ENCODE data around the gene NPR2.

The NPR2 gene

DNA sequence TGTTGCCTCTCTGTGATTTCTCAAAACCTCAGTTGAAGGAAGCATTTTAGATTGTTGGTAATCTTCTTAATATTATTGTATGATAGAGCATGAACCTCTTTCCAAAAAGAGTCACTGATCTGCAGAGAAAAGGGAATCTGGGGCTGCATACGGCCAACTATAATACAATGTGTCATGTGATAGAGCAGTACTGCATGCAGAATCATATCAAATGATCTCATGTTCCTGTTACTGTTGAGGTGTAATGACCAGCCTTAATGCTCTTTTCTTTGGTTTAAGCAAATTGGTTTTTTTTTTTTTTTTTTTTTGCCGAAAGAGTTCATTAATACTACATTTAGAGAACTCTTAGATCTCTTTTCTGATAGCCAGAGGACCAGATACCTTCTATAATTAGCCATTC lies 24.4 kb upstream of the NPR2 start:
- in situ Hi-C loops (cut with HindIII; ENCODE audit: low pct_ligation_motif_present, low sequenced_read_pairs): no loop called here
- H3K27me3 ChIP-seq (replicated peaks): no peaks in the 10 kb centered on the region
- H3K27ac ChIP-seq: no peak overlapping the region
- no peak for DNase-seq
- no peak overlapping the region for H3K4me3 ChIP-seq (ENCODE audit: low read depth, low read length)
- TF ChIP-seq, protein P1, sequence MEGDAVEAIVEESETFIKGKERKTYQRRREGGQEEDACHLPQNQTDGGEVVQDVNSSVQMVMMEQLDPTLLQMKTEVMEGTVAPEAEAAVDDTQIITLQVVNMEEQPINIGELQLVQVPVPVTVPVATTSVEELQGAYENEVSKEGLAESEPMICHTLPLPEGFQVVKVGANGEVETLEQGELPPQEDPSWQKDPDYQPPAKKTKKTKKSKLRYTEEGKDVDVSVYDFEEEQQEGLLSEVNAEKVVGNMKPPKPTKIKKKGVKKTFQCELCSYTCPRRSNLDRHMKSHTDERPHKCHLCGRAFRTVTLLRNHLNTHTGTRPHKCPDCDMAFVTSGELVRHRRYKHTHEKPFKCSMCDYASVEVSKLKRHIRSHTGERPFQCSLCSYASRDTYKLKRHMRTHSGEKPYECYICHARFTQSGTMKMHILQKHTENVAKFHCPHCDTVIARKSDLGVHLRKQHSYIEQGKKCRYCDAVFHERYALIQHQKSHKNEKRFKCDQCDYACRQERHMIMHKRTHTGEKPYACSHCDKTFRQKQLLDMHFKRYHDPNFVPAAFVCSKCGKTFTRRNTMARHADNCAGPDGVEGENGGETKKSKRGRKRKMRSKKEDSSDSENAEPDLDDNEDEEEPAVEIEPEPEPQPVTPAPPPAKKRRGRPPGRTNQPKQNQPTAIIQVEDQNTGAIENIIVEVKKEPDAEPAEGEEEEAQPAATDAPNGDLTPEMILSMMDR (IDR thresholded peaks at IDR 0.05; ENCODE audit: low read depth, low read length, missing control alignments): no peak
- no peaks in the 10 kb centered on the region for H3K36me3 ChIP-seq (replicated peaks)

DNA sequence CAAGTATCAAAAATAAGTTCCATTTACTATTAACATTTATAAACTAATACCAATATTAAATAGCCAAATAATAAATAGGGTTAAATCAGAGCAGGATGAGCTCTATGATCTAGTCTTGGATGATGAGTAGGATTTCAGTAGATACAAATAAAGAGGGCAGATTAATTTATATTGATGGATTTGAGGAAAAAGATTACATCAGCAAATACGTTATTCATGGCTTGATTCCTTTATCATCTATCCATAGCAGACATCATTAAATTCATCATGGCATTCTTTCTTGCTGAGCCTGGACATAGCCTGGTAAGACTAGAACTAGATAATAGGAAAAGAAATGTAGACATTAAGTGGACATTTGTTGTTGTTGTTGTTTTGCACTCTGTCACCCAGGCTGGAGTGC lies 23.9 kb upstream of the NPR2 start:
- Histone ChIP-seq H3K27me3 (replicated peaks) (no peaks in the 10 kb centered on the region), H3K27ac (no peak overlapping the region), H3K36me3 (replicated peaks) (no peaks in the 10 kb centered on the region), H3K4me3 (ENCODE audit: low read depth, low read length) (no peak overlapping the region)
- DNase-seq: no peak
- in situ Hi-C loops (cut with HindIII; ENCODE audit: low pct_ligation_motif_present, low sequenced_read_pairs): no loop called here
- TF ChIP-seq, protein P1 (IDR thresholded peaks at IDR 0.05; ENCODE audit: low read depth, low read length, missing control alignments): no peak

DNA sequence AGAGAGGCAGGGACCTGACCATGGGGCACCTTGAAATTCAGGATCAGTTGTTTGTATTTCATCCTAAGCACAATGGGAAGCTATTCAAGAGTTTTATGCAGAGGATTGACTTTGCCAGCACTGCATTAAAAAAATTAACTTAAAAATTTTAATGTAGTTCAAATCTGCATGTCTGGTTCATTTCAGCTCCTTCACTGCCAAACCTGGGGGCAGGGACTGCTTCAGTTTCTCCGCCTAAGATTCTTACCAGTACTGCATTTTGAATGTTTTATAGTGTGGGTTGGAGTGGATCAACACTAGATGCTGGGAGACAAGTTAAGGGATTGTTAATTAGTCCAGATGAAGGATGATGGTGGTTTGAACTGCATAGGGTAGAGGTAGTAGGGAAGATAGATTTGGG lies 21.6 kb upstream of the NPR2 start:
- no peak for DNase-seq
- in situ Hi-C loops (cut with HindIII; ENCODE audit: low pct_ligation_motif_present, low sequenced_read_pairs): no loop called here
- TF ChIP-seq, protein P1 (IDR thresholded peaks at IDR 0.05; ENCODE audit: low read depth, low read length, missing control alignments): no peak
- no peaks in the 10 kb centered on the region for H3K36me3 ChIP-seq (replicated peaks)
- H3K27ac ChIP-seq: no peak overlapping the region
- no peaks in the 10 kb centered on the region for H3K27me3 ChIP-seq (replicated peaks)
- H3K4me3 ChIP-seq (ENCODE audit: low read depth, low read length): no peak overlapping the region

DNA sequence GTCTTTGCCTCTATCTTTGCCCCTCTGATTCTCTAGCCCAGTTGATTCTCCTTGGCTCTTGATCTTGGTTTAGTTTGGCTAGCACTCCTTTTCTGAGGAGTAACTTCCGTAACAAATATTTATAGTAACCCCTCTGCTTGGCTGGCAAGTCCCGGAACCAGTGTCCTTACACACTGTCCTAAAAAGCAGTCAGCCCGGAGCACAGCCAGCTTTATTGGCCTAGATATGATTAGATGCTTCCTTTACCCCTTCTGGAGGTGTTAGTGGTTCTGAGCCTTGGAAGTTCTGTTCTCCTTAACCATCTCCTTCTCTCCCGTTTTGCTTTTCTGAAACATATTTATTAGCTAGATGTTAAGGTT lies 20.3 kb upstream of the NPR2 start:
- no peak overlapping the region for H3K4me3 ChIP-seq (ENCODE audit: low read depth, low read length)
- no peak for DNase-seq
- TF ChIP-seq, protein P1 (IDR thresholded peaks at IDR 0.05; ENCODE audit: low read depth, low read length, missing control alignments): no peak
- H3K27me3 ChIP-seq (replicated peaks): no peaks in the 10 kb centered on the region
- in situ Hi-C loops (cut with HindIII; ENCODE audit: low pct_ligation_motif_present, low sequenced_read_pairs): no loop called here
- H3K27ac ChIP-seq: no peak overlapping the region
- H3K36me3 ChIP-seq (replicated peaks): no peaks in the 10 kb centered on the region

GRCh38 chr9:35771534-35771933 lies 19.9 kb upstream of the NPR2 start:
- TF ChIP-seq, protein P1 (IDR thresholded peaks at IDR 0.05; ENCODE audit: low read depth, low read length, missing control alignments): no peak
- DNase-seq: no peak
- in situ Hi-C loops (cut with HindIII; ENCODE audit: low pct_ligation_motif_present, low sequenced_read_pairs): no loop called here
- Histone ChIP-seq H3K27ac (no peak overlapping the region), H3K27me3 (replicated peaks) (no peaks in the 10 kb centered on the region), H3K4me3 (ENCODE audit: low read depth, low read length) (no peak overlapping the region), H3K36me3 (replicated peaks) (no peaks in the 10 kb centered on the region)

- TF ChIP-seq, protein P1 (IDR thresholded peaks at IDR 0.05; ENCODE audit: low read depth, low read length, missing control alignments): no peak
- H3K36me3 ChIP-seq (replicated peaks): no peaks in the 10 kb centered on the region
- H3K27ac ChIP-seq: no peak overlapping the region
- H3K27me3 ChIP-seq (replicated peaks): no peaks in the 10 kb centered on the region
- no peak for DNase-seq
- H3K4me3 ChIP-seq (ENCODE audit: low read depth, low read length): no peak overlapping the region
- in situ Hi-C loops (cut with HindIII; ENCODE audit: low pct_ligation_motif_present, low sequenced_read_pairs): no loop called here
Measured at GRCh38 chr9:35771943-35772342, 19.4 kb upstream of the NPR2 start.
